ENCODE data around the gene KLHL7.

GRCh38 chr7:23183279-23184012, 77.9 kb downstream of the KLHL7 start:
- TF ChIP-seq CTCF (IDR thresholded peaks at IDR 0.05) (no peak), POLR2A (IDR thresholded peaks at IDR 0.05) (no peak)

Data from vagina (tissue), 2 donors.